ENCODE results near the gene THUMPD2.

Gene THUMPD2

GRCh38 chr2:39780825-39781600 is 2.0 kb upstream of the THUMPD2 start:
- peak; percentile 7 to 53 for DNase-seq (ENCODE audit: low read depth in 2 of 2)
- TF ChIP-seq CTCF (IDR thresholded peaks at IDR 0.05; ENCODE audit: low read depth, low read length): no peak
- peak overlapping the region in 1 of 2 donors; percentile 11 for H3K4me3 ChIP-seq (replicated peaks in 1 of 2; ENCODE audit: low read depth in 2 of 2, low read length in 2 of 2)

GRCh38 chr2:39779927-39780326 is 869 bp upstream of the THUMPD2 start:
- no peak for TF ChIP-seq CTCF (IDR thresholded peaks at IDR 0.05; ENCODE audit: low read depth, low read length)
- no peak overlapping the region for H3K4me3 ChIP-seq (replicated peaks in 1 of 2; ENCODE audit: low read depth in 2 of 2, low read length in 2 of 2)
- DNase-seq (ENCODE audit: low read depth in 2 of 2): no peak

GRCh38 chr2:39779341-39779851 is 338 bp upstream of the THUMPD2 start:
- TF ChIP-seq CTCF (IDR thresholded peaks at IDR 0.05; ENCODE audit: low read depth, low read length): no peak
- peak in 1 of 2 donors; percentile 2 for DNase-seq (ENCODE audit: low read depth in 2 of 2)
- peak overlapping the region; percentile 33 to 96 for H3K4me3 ChIP-seq (replicated peaks in 1 of 2; ENCODE audit: low read depth in 2 of 2, low read length in 2 of 2)

GRCh38 chr2:39778233-39778632 is 825 bp downstream of the THUMPD2 start:
- H3K4me3 ChIP-seq (replicated peaks in 1 of 2; ENCODE audit: low read depth in 2 of 2, low read length in 2 of 2): peak overlapping the region; percentile 72 to 96
- peak in 1 of 2 donors; percentile 4 for DNase-seq (ENCODE audit: low read depth in 2 of 2)

GRCh38 chr2:39772812-39773152 is 6.3 kb downstream of the THUMPD2 start:
- DNase-seq (ENCODE audit: low read depth in 2 of 2): no peak
- no peak overlapping the region for H3K4me3 ChIP-seq (replicated peaks in 1 of 2; ENCODE audit: low read depth in 2 of 2, low read length in 2 of 2)
- no peak for TF ChIP-seq CTCF (IDR thresholded peaks at IDR 0.05; ENCODE audit: low read depth, low read length)

More at GRCh38 chr2:39778233-39778632, 825 bp downstream of the THUMPD2 start:
- TF ChIP-seq CTCF (IDR thresholded peaks at IDR 0.05; ENCODE audit: low read depth, low read length): no peak

GRCh38 chr2:39772086-39772811 is 6.8 kb downstream of the THUMPD2 start:
- no peak for TF ChIP-seq CTCF (IDR thresholded peaks at IDR 0.05; ENCODE audit: low read depth, low read length)
- peak; percentile 30 to 79 for DNase-seq (ENCODE audit: low read depth in 2 of 2)
- H3K4me3 ChIP-seq (replicated peaks in 1 of 2; ENCODE audit: low read depth in 2 of 2, low read length in 2 of 2): no peak overlapping the region

All from cardiac fibroblast (primary cell).